ENCODE results near the gene SAP30BP.
"Not testable (repeated sequence)": the region's sequence is repeated elsewhere in the genome, so short reads cannot be mapped to it uniquely, and the experiment has no call there.

Gene SAP30BP

DNA sequence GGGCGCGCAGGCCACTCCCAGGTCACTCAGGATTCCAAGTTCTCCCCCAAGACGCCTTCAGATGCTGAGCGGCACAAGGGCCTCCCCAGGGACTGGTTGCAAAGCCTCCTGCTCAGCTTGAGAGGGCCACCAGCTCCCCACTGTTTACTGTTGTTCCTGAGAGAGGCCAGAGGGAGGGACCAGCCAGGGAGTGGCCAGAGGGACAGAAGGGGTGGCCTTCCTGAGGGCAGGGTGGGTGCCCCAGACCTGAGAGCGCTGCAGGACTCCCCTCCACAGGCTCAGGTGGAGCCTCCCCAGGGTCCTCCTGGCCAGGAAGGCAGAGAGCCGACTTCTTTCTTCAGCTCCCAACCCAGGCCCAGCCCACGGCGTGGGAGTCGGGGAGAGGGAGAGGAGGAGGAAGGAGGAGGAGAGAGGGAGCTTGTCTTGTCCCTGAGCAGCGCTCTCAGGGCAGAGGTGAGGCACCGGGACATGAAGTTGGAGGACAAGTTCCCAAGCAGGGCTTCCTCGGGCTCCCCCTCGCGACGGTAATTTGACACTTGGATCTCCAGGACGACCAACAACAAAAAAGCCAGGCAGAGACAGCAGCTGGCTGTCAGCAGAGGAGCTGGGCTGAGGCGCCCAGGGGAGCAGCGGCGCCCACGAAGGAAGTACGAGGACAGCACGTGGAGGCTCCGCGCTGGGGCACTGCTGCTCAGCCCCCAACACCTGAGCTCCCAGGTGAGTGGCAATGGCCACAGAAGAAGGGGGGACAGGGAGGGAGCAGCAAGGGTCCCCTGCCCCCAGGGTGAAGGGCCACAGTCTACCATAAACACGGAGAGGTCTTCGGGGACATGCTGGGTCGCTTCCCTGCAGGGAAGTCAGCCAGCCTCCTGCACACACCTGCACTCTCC, 33.4 kb upstream of the SAP30BP start:
- in situ Hi-C loops (cut with HindIII; ENCODE audit: low sequenced_read_pairs) = no loop called here

DNA sequence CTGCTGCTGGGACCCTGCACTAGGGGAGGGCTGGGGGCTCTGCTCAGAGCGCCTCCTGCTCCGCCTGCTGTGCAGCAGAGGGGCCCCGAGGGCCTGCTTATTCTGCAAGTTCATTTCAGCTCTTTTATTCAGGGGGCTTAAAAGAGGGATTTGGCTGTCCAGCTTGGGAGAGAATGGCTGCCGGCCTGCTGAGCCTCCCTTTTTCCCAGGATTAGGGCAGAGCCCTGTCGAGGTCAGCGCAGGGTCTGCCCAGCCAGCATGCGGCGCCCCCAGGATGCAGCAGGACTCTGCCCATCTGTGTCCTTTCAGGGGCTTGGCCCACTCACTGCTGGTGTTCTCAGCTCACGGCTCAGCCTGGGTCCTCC, 32.8 kb upstream of the SAP30BP start:
- in situ Hi-C loops (cut with HindIII; ENCODE audit: low sequenced_read_pairs) = no loop called here

DNA sequence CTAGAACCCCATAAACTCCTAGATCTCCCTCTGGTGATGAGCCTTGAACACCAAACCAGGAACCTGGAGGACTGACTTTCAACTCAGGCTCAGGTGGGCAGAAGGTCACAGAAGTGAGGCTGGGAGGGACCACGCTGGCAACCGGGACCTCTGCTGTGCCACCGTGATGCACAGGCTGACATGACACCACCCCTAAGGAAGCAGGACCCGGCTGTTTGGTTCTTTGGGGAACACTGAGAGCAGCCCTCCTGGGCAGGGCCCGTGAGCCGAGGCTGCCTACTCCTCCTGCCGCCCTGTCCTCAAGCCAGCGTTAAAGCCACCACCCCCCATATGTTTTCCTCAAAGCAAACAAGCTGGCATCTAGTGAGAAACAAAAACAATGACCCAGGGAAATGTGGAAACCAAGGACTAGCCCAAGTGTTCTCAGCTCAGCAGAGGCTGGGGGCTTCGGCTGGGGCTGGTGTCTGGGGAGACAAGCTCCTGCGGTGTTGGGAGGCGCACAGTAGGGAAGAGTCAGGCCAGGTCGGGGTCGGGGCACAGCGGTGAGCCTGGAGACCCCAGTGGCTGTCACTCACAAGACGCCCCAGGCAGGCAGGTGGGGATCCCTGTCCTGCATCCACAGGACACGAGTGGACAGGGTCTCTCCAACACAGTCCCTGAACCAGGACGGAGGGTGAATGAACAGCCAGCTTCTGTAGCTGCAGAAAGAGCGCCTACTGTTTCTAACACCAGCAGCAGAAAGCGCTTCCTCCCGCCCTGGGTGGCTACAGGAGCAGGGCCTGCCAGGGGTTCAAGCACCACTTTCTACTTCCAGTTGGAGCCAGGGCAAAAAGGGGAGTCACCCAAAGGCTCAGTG, 32.2 kb upstream of the SAP30BP start:
- in situ Hi-C loops (cut with HindIII; ENCODE audit: low sequenced_read_pairs) = no loop called here

DNA sequence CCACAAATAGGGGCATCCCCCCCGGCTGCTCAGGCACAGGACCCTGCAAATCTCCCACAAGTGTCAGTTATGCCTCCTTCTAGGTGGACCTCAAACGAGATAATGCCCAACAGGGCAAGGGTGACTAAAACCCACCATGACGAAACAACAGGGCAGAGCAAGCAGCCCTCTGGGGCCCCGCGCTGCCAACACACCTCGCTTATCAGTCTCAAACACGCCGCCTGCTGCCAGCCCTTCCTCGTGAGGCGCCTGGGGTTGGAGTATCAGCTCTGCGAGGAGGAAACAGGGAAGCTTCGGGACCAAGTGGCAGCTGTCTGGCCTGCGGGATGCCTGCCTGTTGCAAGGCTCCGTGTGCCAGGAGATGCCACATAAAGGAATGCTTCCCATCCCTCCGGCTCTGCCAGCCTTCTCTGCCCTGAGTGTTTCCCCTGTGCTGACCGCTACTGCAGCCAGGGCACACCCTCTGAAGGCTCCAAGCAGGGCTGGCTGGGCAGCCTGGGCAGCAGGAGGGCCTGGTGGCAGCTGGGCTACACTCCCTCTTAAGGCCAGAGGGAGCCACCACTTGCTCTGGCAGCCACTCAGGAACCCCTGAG, 31.4 kb upstream of the SAP30BP start:
- in situ Hi-C loops (cut with HindIII; ENCODE audit: low sequenced_read_pairs) = no loop called here

DNA sequence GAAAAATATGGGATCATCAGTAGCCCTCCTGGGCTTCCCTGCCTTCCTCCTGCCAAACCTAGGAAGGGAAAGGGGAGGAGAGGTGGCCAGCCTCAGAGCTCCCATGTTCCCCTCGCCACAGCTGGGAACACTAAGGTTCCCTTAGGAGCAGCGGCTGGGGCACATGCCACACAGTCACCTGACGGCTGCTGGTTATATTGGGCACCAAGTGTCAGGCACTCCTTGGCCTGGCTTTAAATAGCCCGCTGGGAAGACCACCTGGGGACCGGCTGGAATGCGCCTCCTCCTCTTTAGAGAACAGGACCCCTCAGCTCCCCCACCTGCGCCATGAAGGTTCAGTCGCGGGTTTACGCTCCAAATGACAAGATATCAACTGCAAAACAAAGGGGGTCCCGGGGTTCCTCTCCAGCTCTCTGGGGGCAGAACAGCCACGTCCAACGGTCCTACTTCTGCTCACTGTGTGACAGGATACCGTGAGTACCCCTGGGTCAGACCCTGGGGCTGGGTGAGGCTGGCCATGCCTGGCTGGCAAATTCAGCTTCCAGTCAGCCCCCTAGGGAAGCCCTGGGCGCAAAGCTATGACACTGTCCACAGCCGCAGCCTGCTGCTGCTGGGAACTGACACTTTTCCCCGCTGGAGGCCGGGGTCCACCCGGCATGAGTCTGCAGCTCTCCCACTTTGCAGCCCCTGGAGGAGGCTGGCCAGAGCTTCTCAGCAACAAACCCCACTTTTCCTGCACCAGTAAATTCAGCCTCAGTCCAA, 30.6 kb upstream of the SAP30BP start:
- in situ Hi-C loops (cut with HindIII; ENCODE audit: low sequenced_read_pairs) = no loop called here

DNA sequence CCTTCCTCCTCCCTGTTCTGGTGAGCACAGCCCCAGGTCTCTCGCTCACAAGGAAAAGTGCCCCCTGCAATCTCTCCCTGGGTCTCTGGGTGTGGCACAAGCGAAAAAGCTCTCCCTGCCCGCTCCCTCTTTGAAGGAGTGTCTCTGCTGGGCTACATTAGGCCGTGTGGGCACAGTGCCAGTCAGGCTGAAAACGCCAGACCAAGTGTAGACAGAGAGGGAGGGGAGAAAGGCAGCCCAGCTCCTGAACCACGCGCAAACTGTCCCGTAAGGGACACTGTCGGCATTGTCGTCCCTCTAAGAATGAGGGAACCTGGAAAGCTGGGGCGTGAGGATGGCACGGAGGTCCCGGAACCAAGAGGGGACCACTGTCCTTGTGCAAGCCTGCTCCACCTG, 30.0 kb upstream of the SAP30BP start:
- in situ Hi-C loops (cut with HindIII; ENCODE audit: low sequenced_read_pairs) = no loop called here

DNA sequence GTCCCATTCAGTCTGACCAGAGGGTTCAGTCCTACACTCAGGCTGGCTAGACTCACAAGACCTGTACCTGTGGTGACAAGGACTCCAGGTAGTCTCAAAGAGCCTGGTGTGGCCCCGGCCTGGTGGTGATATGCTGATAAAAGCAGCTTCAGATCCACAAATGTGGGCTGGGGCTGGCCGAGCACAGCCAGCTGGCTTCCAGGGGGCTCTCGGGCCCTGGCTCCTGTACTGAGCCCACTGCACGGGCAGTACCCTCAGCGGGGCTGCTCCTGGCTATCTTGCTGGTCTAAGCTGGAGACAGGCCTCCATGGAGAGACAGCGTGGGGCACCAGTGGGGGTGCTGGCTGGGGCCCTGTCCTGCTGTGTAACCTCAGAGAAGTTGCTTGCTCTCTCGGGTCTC, 29.6 kb upstream of the SAP30BP start:
- in situ Hi-C loops (cut with HindIII; ENCODE audit: low sequenced_read_pairs) = no loop called here

DNA sequence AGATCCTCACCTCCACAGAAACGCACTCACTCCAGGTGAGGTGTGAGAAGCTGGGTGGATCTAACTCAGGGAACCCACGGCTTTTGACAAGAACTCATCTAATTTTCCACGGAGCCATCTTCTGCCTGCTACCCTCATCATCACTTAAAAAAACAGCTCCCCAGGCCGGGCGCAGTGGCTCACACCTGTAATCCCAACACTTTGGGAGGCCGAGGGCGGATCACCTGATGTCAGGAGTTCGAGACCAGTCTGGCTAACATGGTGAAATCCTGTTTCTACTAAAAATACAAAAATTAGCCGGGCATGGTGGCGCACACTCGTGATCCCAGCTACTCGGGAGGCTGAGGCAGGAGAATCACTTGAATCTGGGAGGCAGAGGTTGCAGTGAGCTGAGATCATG, 29.1 kb upstream of the SAP30BP start:
- in situ Hi-C loops (cut with HindIII; ENCODE audit: low sequenced_read_pairs) = not testable (repeated sequence)

DNA sequence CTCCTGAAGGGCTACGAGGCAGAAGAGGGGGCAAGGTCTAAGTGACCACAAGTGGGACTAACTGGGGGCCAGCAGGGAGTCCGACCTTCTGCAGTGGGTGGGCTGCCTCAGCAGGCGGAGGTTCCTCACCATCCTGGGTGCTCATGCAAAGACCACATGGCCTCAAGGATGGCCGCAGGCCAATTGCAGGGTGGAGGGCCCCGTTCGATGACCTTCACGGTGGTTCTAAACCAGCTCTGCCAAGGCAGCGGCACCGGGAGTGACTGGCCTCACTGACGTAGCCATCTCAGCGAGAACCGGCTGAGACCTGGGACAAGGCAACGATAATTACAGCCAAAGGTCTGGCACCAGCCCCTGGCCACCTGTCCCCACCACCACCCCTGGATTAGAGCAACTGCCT, 28.2 kb upstream of the SAP30BP start:
- in situ Hi-C loops (cut with HindIII; ENCODE audit: low sequenced_read_pairs) = no loop called here

DNA sequence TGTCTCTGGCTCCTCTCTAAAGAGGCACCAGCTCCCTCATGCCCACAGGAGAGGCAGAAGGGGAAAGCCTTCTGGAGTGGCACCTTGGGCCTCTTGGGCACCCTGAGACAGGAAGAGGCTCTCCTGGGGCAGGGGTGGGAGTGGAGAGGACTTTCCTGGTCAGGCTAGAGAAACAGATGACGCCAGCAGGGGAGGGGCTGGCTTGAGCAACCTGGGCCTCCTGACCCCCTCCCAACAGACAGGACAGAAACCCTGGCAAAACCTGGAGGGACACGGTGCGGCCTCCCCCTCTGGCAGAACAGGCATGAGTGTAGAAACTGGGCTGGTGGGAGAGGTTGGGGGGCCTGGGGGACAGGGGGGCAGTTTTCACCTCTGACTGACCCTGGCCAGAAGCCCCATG, 27.8 kb upstream of the SAP30BP start:
- in situ Hi-C loops (cut with HindIII; ENCODE audit: low sequenced_read_pairs) = no loop called here

DNA sequence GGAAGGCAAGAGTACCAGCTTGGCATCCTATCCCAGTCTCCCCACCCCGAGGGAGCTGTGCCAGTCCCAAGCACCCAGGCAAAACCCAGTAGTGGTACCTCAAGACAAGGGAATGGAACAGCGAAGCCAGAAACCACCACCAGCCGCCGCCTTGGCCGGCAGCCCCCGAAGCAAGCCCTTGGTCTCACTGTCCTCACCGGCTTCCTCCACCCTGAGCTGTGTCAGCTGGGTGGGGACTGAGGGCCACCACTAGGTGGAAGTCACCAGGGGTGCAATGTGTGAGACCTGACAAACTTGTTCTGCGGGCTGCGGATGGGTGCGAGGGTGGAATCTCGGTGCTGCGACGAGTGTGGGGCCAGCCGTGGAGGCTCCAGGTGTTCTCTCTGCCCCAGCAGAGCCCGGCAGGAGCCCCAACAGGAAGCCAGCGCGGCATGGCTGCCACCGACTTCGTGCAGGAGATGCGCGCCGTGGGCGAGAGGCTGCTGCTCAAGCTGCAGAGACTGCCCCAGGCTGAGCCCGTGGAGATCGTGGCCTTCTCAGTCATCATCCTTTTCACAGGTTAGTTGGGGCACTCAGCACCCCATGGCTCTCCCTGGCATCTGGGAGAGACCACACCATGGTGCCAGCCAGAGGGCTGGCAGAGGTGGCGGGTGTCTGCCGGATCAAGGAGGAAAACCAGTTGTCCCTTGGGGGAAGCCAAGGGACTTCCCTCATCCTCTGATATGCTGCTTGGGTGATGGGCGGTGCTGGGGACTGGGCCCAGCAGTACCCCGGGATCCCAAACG, 27.2 kb upstream of the SAP30BP start:
- in situ Hi-C loops (cut with HindIII; ENCODE audit: low sequenced_read_pairs) = no loop called here

DNA sequence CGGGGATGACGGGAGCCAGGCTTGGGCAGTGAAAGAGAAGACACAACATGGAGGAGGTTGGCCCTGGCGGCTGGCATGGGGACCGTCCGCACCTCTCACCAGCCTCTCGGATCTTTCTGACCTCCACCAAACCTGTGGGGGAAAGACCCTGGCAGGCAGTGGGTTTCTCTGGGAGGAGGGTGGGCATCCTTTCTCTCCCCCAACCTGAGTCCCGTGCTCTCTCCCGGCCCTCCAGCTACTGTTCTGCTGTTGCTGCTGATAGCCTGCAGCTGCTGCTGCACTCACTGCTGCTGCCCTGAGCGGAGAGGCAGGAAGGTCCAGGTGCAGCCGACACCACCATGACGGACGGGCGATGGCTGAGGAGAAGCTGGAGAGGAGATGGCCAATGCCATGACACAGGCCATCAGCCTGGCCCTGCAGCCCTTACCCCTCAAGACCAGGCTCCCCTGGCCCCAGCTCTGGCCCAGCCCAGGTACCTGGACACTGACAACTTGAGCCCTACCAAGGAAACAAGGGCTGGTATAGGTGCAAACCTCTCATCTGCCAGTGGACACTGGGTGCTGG, 26.5 kb upstream of the SAP30BP start:
- in situ Hi-C loops (cut with HindIII; ENCODE audit: low sequenced_read_pairs) = no loop called here

DNA sequence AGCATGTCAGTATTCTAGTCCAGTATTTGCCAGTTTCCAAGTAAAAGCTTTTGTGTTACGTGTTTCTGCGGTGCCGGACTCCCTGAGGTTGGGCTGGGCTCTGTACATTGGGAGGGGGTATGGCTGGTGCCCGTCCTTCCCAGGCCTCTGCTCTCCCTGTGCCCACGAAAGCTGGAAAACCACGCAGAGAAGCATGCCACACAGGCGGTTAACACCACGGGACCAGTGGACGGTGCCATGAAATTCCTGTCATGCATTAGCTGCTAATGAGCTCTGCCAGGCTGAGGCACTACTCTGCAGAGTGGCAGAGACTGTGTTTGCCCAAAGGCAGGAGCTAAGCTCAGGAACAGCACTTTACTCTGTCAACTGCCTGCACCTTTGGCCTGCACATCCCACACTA, 25.8 kb upstream of the SAP30BP start:
- in situ Hi-C loops (cut with HindIII; ENCODE audit: low sequenced_read_pairs) = no loop called here

DNA sequence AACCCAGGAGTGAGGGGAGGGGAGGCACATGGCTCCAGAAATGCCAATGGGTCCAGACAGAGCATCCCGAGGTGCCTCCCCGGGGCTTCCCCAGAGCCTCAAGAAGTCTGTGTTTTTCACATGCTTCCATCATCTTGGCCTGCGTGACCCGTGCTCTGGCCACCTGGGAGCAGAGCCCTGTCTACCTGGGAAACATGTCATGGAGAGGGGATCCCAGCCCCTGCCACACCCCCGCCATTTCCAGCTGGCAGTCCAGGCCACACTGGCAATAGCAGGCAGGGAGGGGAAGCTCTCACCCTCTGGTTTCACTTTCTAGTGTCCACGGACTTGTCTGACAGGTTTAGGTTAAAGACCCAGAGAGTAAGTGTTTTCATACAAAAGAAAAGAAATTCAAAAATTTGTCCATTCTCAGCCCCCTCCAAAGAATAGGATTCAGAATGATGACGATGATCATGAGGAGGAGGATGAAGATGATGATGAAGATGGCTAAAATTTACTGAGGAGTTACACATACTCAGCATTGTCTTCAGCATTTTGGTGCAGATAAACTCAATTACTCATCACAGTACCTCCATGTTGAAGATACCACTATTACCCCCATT, 24.9 kb upstream of the SAP30BP start:
- in situ Hi-C loops (cut with HindIII; ENCODE audit: low sequenced_read_pairs) = no loop called here

DNA sequence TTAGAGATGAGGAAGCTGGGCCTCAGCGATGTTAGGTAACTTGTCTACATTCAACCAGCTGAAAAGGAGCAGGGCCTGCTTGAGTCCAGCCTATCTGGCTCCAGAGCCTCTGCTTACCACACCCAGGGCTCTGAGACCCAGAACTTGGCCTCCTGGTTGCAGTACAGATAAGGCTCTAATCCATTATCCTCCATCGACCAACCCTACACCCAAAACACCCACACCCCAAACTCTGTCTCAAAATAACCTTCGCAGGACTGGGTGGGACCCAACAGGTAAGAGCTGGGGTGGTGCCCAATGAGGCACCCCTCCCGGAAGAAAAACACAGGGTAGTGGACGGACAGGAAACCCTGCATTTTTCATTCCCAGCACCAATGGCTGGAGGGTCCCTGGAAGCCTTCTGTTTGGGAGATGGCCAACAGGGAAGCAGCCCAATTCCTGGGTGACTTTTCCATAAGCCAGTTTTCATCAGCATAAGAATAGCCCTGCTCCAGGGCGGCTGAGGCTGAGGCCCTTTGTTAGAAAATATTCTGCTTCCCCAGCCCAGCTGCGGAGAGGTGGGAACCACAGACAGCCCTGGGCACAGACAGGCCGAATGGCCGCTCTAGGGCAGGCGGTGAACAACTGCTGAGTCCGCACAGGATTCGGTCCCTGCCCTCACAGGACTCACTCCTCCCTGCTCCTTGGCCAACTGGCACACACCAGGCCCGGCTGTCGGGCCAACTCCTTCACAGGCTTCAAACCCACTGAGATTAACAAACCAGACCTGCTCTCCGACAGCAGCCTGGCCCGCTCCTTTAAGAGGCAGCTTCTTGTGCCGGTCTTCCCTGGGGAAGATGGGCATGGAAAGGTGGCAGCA, 24.1 kb upstream of the SAP30BP start:
- in situ Hi-C loops (cut with HindIII; ENCODE audit: low sequenced_read_pairs) = no loop called here

DNA sequence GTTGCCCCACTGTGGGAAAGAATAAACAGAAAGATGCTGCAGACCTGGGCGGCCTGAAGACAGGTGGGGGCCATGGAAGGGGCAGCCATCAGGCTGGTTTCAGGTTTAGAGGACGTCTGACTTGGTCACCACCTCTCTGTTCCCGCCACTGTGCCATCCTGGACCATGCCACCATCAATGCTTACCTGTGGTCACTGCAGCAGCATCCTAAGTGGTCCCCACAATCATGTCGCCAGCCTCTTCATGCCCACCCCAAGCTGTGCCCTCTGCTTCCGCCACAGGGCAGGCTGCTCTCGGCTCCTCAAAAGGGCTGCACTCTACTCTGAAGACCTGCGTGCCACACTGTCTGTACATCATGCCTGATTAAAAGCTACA, 23.5 kb upstream of the SAP30BP start:
- in situ Hi-C loops (cut with HindIII; ENCODE audit: low sequenced_read_pairs) = no loop called here

DNA sequence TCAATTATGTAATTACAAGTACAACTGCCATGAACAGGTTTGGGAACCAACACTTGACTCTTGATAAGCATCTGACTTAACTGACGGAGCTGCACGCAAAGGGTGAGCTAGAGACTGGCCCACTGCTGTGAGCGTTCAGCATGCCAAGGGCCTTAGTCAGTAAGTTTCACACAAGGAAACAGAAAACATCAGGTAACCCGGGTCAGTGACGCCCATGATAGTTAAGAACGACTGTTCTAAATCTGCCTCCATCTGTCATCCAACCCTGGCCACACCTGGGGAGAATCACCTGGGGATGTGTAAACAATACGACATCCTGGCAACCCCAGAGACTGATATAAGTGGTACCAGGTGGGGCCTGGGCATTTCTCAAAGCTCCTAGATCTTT, 21.6 kb upstream of the SAP30BP start:
- in situ Hi-C loops (cut with HindIII; ENCODE audit: low sequenced_read_pairs) = no loop called here

DNA sequence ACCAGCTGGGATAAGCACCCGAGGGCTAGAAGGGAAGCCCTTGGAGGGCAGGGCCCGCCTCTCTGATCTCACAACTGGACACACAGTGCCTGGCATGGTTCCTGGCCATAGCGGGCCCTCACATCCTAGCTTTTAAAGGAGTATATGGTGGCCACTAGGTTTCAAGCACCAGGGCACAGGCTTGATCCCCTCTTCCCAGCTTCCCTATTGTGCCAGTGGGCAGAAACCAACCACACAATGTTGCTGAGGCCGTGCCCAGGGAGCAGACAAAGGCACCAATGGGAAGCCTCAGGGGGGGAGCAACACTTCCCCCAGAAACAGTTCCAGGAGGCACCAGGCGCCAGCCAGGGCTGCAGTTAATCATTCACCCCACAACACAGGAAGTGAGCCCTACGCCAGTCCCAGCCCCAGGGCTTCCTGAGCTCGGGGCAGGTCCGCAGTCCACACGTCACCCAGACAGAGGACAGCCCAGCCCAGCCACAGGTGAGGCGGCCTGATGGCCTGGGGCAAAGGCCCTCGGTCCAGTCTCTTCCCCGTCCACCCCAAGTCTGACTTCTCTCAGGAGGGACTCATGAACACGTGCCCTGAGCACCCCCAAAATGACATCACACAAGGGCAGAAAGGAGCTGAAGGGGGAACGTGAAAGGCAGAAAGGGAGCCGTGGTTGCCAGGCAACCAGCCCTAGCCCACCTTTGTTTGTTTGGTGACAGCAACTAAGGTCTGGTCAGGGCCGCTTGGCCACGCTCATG, 21.1 kb upstream of the SAP30BP start:
- in situ Hi-C loops (cut with HindIII; ENCODE audit: low sequenced_read_pairs) = no loop called here

Data from DLD1 (cell line).